DND-41 (cell line): ENCODE data around the gene SWI5.

Source experiments
- ATAC-seq: fragments of 200-7000 bp; cut with Tn5 transposase; 3 replicates; pipeline ENCODE4 v1.9.1; 2021; ENCODE audit warnings: low read depth; ENCODE audit not compliant: insufficient read depth
- DNase-seq: peaks from one replicate; pipeline ENCODE4 v3.0.0-alpha.2; 2020
- H2AFZ ChIP-seq: 2 replicates; pipeline ENCODE4 v1.6.0; 2012; ENCODE audit warnings: low read depth, low read length
- H3K27ac ChIP-seq: 2 replicates; pipeline ENCODE4 v1.5.1; 2012; ENCODE audit warnings: low read length, inconsistent platforms
- H3K27me3 ChIP-seq: fragments of 200-600 bp; sonication (generic); 2 replicates; pipeline ENCODE4 v1.6.0; 2012; ENCODE audit warnings: low read length, mild to moderate bottlenecking, inconsistent platforms; ENCODE audit not compliant: insufficient read depth, poor library complexity
- H3K36me3 ChIP-seq: 2 replicates; pipeline ENCODE4 v1.5.1; 2012; ENCODE audit warnings: low read length, inconsistent platforms; ENCODE audit not compliant: insufficient read depth
- H3K4me1 ChIP-seq: 2 replicates; pipeline ENCODE4 v1.5.1; 2012; ENCODE audit warnings: mild to moderate bottlenecking, low read length; ENCODE audit not compliant: insufficient read depth
- H3K4me2 ChIP-seq: 2 replicates; pipeline ENCODE4 v1.6.0; 2012; ENCODE audit warnings: mild to moderate bottlenecking, moderate library complexity, low read length, inconsistent platforms; ENCODE audit not compliant: insufficient read depth
- H3K4me3 ChIP-seq, 2 experiments: fragments of 200-600 bp in 1 of 2; shearing (Covaris generic) in 1 of 2; 2 replicates each; pipeline ENCODE4 v1.5.1; 2012 to 2016; ENCODE audit warnings: inconsistent platforms in 2 of 2, low read length in 2 of 2, mild to moderate bottlenecking in 2 of 2, low read depth in 1 of 2, moderate library complexity in 1 of 2
- H3K79me2 ChIP-seq: 2 replicates; pipeline ENCODE4 v1.6.0; 2012; ENCODE audit warnings: low read length, inconsistent platforms; ENCODE audit not compliant: insufficient read depth
- H3K9ac ChIP-seq: 2 replicates; pipeline ENCODE4 v1.6.0; 2012; ENCODE audit warnings: low read depth, mild to moderate bottlenecking, inconsistent platforms, low read length, moderate library complexity
- H3K9me3 ChIP-seq: 2 replicates; pipeline ENCODE4 v1.5.1; 2012; ENCODE audit warnings: low read length, moderate library complexity, mild to moderate bottlenecking, inconsistent platforms; ENCODE audit not compliant: insufficient read depth, severe bottlenecking
- H4K20me1 ChIP-seq: 2 replicates; pipeline ENCODE4 v1.6.0; 2012; ENCODE audit warnings: low read length; ENCODE audit not compliant: insufficient read depth
- EZH2 ChIP-seq: IDR thresholded peaks from 3 replicates; pipeline ENCODE4 v1.6.1; 2012; ENCODE audit warnings: borderline replicate concordance, low read depth, mild to moderate bottlenecking, moderate library complexity, low read length, inconsistent platforms; ENCODE audit not compliant: severe bottlenecking
- TF ChIP-seq, protein P1 (sequence below): IDR thresholded peaks from 2 replicates; pipeline ENCODE4 v1.5.1; 2012; ENCODE audit warnings: borderline replicate concordance, low read length, moderate library complexity, mild to moderate bottlenecking; ENCODE audit not compliant: poor library complexity, severe bottlenecking; ENCODE audit errors: extremely low read depth

The SWI5 gene

DNA sequence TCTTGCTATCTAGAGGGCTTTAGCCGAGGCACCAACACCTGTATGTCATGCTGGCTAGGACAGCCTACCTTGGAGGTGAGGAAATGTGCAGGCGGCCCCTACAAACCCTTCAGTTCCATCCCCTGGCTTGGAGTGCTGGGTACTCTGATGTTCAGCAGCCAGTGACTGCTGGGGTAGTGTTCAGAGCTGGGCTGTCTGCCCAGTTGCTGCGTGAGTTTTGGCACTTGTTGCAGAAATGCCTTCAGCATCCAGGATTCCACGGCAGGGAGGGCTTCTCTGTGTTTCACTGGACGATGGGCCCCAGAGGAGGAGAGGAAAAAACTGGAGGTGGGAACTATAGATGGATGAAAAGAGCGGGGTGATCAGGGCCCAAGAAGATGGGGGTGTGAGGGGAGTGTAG lies 10.4 kb downstream of the SWI5 start:
- TF ChIP-seq EZH2 = no peak
- TF ChIP-seq, protein P1, sequence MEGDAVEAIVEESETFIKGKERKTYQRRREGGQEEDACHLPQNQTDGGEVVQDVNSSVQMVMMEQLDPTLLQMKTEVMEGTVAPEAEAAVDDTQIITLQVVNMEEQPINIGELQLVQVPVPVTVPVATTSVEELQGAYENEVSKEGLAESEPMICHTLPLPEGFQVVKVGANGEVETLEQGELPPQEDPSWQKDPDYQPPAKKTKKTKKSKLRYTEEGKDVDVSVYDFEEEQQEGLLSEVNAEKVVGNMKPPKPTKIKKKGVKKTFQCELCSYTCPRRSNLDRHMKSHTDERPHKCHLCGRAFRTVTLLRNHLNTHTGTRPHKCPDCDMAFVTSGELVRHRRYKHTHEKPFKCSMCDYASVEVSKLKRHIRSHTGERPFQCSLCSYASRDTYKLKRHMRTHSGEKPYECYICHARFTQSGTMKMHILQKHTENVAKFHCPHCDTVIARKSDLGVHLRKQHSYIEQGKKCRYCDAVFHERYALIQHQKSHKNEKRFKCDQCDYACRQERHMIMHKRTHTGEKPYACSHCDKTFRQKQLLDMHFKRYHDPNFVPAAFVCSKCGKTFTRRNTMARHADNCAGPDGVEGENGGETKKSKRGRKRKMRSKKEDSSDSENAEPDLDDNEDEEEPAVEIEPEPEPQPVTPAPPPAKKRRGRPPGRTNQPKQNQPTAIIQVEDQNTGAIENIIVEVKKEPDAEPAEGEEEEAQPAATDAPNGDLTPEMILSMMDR = no peak
- Histone ChIP-seq H3K4me1 (no peaks in the 10 kb centered on the region), H3K79me2 (no peaks in the 10 kb centered on the region), H3K9me3 (no peaks in the 10 kb centered on the region), H3K4me3 (no peak overlapping the region), H3K9ac (no peak overlapping the region), H3K36me3 (peaks cover 9% of the 10 kb centered on the region; the same call in 1 of the 2 replicates), H2AFZ (no peak overlapping the region), H3K27me3 (no peaks in the 10 kb centered on the region), H3K27ac (no peak overlapping the region), H4K20me1 (no peaks in the 10 kb centered on the region), H3K4me2 (no peak overlapping the region)
- ATAC-seq (no peak), DNase-seq (no peak)

DNA sequence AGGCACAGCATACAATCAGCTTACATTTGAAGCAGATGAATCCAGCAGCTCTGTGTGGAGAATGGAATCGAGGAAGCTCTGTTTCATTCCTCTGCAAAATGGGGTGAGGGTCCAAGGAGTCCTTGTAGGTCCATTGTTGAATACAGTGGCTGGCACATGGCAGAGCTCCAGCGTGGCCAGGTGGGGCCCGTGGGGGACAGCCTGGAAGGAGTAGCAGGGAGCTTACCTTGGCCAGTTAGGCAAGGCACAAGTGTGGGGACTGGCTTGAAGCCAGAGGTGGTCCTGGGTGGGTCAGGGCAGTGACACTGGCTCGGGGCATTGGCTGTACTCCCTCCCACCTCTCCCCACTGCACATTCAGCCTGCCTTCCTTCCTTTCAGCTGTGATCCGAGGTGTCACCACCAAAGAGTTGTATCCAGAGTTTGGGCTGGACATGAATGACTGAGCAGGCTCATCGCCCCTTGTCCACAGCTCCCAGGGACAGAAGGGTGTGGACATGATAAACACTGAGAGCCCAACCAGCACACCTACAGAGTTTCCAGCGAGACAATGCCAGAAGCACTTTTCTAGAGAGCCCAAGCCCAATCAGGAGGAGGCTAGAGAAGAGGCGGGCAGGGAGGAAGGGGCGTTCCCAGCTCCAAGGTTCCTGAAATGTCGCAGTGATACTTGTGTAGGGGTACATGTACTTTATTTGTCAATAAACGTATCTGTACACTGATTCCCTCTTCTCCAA lies 12.4 kb downstream of the SWI5 start:
- no peaks in the 10 kb centered on the region for H3K9me3 ChIP-seq
- H3K27me3 ChIP-seq = no peaks in the 10 kb centered on the region
- TF ChIP-seq, protein P1 = no peak
- TF ChIP-seq EZH2 = no peak
- H3K27ac ChIP-seq = no peak overlapping the region
- peaks cover 5% of the 10 kb centered on the region; the same call in 1 of the 2 replicates for H3K4me1 ChIP-seq
- no peak overlapping the region for H3K4me2 ChIP-seq
- H4K20me1 ChIP-seq = no peaks in the 10 kb centered on the region
- H3K4me3 ChIP-seq = no peak overlapping the region
- H3K9ac ChIP-seq = no peak overlapping the region
- no peak overlapping the region for H2AFZ ChIP-seq
- ATAC-seq (no peak), DNase-seq (no peak)
- H3K79me2 ChIP-seq = no peaks in the 10 kb centered on the region
- H3K36me3 ChIP-seq = peaks cover 9% of the 10 kb centered on the region; the same call in 1 of the 2 replicates

DNA sequence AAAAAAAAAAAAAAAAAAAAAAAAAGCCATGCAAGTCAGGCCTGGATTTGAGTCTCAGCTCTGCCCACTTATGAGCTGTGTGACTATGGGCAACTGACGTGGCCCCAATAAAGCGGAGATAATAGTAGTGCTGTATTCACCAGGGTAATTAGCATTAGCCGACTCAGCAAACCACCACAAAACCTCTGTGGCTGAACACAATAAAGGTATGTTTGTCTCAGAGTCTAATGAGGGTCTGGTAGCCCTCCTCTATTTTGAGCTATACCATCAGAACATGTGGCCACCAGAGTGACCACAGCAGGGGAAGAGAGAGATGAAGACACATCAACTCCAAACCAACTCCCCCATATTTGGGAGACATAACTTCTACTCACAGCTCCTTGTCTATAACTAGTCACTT lies 15.9 kb downstream of the SWI5 start:
- Histone ChIP-seq H3K9me3 (no peaks in the 10 kb centered on the region), H4K20me1 (no peaks in the 10 kb centered on the region), H3K4me3 (no peak overlapping the region), H3K79me2 (no peaks in the 10 kb centered on the region), H3K9ac (no peak overlapping the region), H3K4me2 (no peak overlapping the region), H3K36me3 (no peaks in the 10 kb centered on the region), H2AFZ (no peak overlapping the region), H3K4me1 (peaks cover 8% of the 10 kb centered on the region; the same call in 1 of the 2 replicates), H3K27ac (no peak overlapping the region), H3K27me3 (no peaks in the 10 kb centered on the region)
- TF ChIP-seq, protein P1 = no peak
- no peak for TF ChIP-seq EZH2
- ATAC-seq = no peak
- DNase-seq = no peak
